H4 (cell line): Measurements from ENCODE around the gene AMPD3. TPM values are rescaled to one million over a fixed set of nuclear protein-coding genes. Genes with fewer than 3 reads are reported as not detected.

Experiments used
- DNase-seq: peaks from one replicate; pipeline ENCODE4 v3.0.0-alpha.2; 2015; ENCODE audit warnings: low spot score
- total RNA-seq: library from RNA; depleted of rRNA; stranded (reverse); fragments of >200 nt; shearing (Covaris generic); gene quantifications from 2 replicates; pipeline ENCODE4 v1.2.3, GENCODE V29; 2014

AMPD3 gene
- total RNA-seq, 1 experiment from 2014 or later, result 1.9 TPM

- no peak for DNase-seq
Measured at GRCh38 chr11:10488934-10489691, 34.0 kb downstream of the AMPD3 start.

- no peak for DNase-seq
Measured at GRCh38 chr11:10490032-10490397, 35.0 kb downstream of the AMPD3 start.

- peak; percentile 83 for DNase-seq
Measured at GRCh38 chr11:10490398-10491241, 35.6 kb downstream of the AMPD3 start.

- DNase-seq, result no peak
Measured at GRCh38 chr11:10492084-10492483, 37.0 kb downstream of the AMPD3 start.

- DNase-seq, result no peak
Measured at GRCh38 chr11:10493041-10493663, 38.1 kb downstream of the AMPD3 start.

- no peak for DNase-seq
Measured at GRCh38 chr11:10494636-10495463, 39.8 kb downstream of the AMPD3 start.

- no peak for DNase-seq
Measured at GRCh38 chr11:10495464-10495786, 40.4 kb downstream of the AMPD3 start.

GRCh38 chr11:10496296-10496936, 41.4 kb downstream of the AMPD3 start:
- DNase-seq, result no peak

GRCh38 chr11:10497371-10498021, 42.4 kb downstream of the AMPD3 start:
- no peak for DNase-seq

- DNase-seq, result no peak
Measured at GRCh38 chr11:10498022-10498400, 42.9 kb downstream of the AMPD3 start.

GRCh38 chr11:10498426-10499250, 43.6 kb downstream of the AMPD3 start:
- DNase-seq, result no peak

- DNase-seq, result no peak
Measured at GRCh38 chr11:10499452-10499851, 44.4 kb downstream of the AMPD3 start.

GRCh38 chr11:10499874-10500601, 45.0 kb downstream of the AMPD3 start:
- no peak for DNase-seq

GRCh38 chr11:10500757-10501684, 46.0 kb downstream of the AMPD3 start:
- no peak for DNase-seq

GRCh38 chr11:10502065-10502680, 47.1 kb downstream of the AMPD3 start:
- no peak for DNase-seq

- no peak for DNase-seq
Measured at GRCh38 chr11:10502770-10503169, 47.7 kb downstream of the AMPD3 start.

- DNase-seq, result no peak
Measured at GRCh38 chr11:10503221-10503620, 48.2 kb downstream of the AMPD3 start.
